ENCODE data around the gene TMX1. TPM values are rescaled to one million over a fixed set of nuclear protein-coding genes. Genes with fewer than 3 reads are reported as not detected.

The TMX1 gene
- total and polyA plus RNA-seq, 2 of the 8 experiments (the other 6 are each of a cell fraction or from before 2014, with no cell fraction given) = 26.6 to 84.0 TPM

DNA sequence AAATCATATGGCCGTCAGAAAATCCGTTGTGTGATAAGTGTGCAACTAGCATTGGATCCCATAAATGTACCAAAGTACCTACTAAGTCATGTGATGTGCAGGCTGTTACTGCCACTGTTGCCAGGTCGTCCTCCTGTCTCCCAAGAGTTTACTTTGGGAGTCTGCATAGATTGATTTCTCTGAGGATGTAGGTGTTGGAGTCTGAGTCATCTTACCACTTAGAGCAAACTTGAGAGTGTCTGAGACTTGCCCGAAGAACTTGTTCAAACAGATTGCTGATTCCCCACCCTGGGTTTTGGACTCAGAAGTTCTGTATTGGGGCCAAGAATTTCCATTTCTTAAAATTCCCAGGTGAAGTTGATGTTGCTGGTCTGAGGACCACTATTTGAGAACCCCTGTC lies 11.4 kb downstream of the TMX1 start (continued):
- TF ChIP-seq POLR2AphosphoS5 (IDR thresholded peaks at IDR 0.05; ENCODE audit: low read depth, low read length) (no peak), CTBP2 (IDR thresholded peaks at IDR 0.05; ENCODE audit: borderline replicate concordance, insufficient read depth, insufficient read length, low read length) (no peak)
- TF ChIP-seq, protein P1, sequence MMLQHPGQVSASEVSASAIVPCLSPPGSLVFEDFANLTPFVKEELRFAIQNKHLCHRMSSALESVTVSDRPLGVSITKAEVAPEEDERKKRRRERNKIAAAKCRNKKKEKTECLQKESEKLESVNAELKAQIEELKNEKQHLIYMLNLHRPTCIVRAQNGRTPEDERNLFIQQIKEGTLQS (IDR thresholded peaks at IDR 0.05; ENCODE audit: insufficient read depth, low read depth, low read length) = no peak

All from H1 (cell line).